Activated CD4-positive, alpha-beta T cell treated with anti-CD3 and anti-CD28 coated beads, Interleukin-2, amount 10 ng/mL, durations not matched to agents 7 days and 5 days (primary cell): ENCODE data around the gene TMEM167B. TPM values are rescaled to one million over a fixed set of nuclear protein-coding genes. Genes with fewer than 3 reads are reported as not detected.
A peak's percentile ranks its signal among the peaks of the same experiment; 100 is the strongest.

Experiments used
- CTCF ChIA-PET: fragments of 350-600 bp; sonication (Branson Sonifier 250); formaldehyde crosslinking; loops from one replicate; lab custom pipeline; 2021; ENCODE audit warnings: antibody characterized with exemption; lab: Charles Lee
- POLR2A ChIA-PET: fragments of 350-600 bp; sonication (Branson Sonifier 250); formaldehyde crosslinking; loops from one replicate; lab custom pipeline; 2021; ENCODE audit warnings: antibody characterized with exemption; lab: Charles Lee
- DNase-seq: peaks from one replicate; pipeline ENCODE4 v3.0.0-alpha.2; 2020
- H3K27ac Mint-ChIP-seq: one replicate; pipeline ENCODE4 v1.8.0; 2021; ENCODE audit warnings: mild to moderate bottlenecking, moderate library complexity, mixed read lengths
- H3K27me3 Mint-ChIP-seq: one replicate; pipeline ENCODE4 v1.8.0; 2021; ENCODE audit warnings: mixed read lengths
- H3K36me3 Mint-ChIP-seq: one replicate; pipeline ENCODE4 v1.8.0; 2021; ENCODE audit warnings: low read depth, mixed read lengths
- H3K4me1 Mint-ChIP-seq: one replicate; pipeline ENCODE4 v1.8.0; 2021; ENCODE audit warnings: mixed read lengths
- H3K4me3 Mint-ChIP-seq: one replicate; pipeline ENCODE4 v1.8.0; 2021; ENCODE audit warnings: mild to moderate bottlenecking, moderate library complexity, mixed read lengths
- H3K9me3 Mint-ChIP-seq: one replicate; pipeline ENCODE4 v1.8.0; 2021; ENCODE audit warnings: mixed read lengths
- total RNA-seq, 2 experiments: library from RNA; stranded (reverse); gene quantifications; one replicate each; pipeline ENCODE4 v1.2.3, GENCODE V29; 2021

TMEM167B gene
- total RNA-seq, 2 experiments from 2014 or later = 27.6 to 29.1 TPM

DNA sequence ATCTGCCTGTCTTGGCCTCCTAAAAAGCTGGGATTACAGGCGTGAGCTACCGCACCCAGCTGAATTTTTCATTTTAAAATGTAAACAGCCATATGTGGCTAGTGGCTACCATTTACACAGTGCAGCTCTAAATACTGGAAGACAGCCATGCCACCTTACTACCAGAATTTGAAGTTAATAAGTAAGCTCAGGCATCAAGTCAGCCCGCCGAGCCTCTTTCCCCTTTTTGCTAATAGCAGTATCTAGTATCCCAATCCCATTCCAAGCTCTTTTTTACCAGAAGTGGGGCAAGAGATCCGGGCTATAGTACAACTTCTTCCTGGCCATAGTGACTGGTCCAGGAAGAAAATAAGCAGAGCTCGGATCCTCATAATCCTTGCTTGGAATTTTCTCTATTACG is 29.9 kb upstream of the TMEM167B start:
- no peak for DNase-seq
- CTCF ChIA-PET = interaction anchor here (0.7 to 1.2 kb wide), 3 partner anchors 9 to 142 kb away, joined by 3 read pairs; partner anchors contain the start of gene WDR47
- no peaks in the 10 kb centered on the region for H3K4me1 Mint-ChIP-seq
- no peak overlapping the region for H3K4me3 Mint-ChIP-seq
- peaks cover 9% of the 10 kb centered on the region for H3K36me3 Mint-ChIP-seq
- POLR2A ChIA-PET = no interaction called here
- no peaks in the 10 kb centered on the region for H3K27me3 Mint-ChIP-seq
- H3K9me3 Mint-ChIP-seq = no peaks in the 10 kb centered on the region
- H3K27ac Mint-ChIP-seq = no peak overlapping the region

DNA sequence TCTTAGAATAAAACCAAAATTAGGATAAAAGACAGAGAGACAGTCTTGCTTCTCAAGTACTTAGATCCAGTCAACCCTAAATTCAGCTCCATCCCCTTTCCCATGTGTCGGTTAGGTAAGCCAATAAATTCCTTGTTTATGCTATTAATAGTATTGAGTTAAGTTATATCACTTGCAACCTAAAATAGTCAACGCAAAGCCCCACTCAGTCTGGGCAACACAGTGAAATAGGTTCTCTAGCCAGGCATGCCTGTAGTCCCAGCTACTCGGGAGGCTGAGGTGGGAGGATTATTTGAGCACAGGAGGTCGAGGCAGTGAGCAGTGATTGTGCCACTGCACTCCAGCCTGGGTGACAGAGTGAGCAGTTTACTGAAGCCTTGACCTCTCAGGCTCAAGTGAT is 29.4 kb upstream of the TMEM167B start:
- CTCF ChIA-PET = interaction anchor here (0.6 to 1.2 kb wide), 4 partner anchors 9 to 143 kb away, joined by 3 read pairs; partner anchors contain the start of gene WDR47
- H3K4me1 Mint-ChIP-seq = no peaks in the 10 kb centered on the region
- H3K4me3 Mint-ChIP-seq = no peak overlapping the region
- H3K36me3 Mint-ChIP-seq = peaks cover 9% of the 10 kb centered on the region
- H3K27ac Mint-ChIP-seq = no peak overlapping the region
- H3K27me3 Mint-ChIP-seq = no peaks in the 10 kb centered on the region
- H3K9me3 Mint-ChIP-seq = no peaks in the 10 kb centered on the region
- DNase-seq = no peak
- POLR2A ChIA-PET = no interaction called here

DNA sequence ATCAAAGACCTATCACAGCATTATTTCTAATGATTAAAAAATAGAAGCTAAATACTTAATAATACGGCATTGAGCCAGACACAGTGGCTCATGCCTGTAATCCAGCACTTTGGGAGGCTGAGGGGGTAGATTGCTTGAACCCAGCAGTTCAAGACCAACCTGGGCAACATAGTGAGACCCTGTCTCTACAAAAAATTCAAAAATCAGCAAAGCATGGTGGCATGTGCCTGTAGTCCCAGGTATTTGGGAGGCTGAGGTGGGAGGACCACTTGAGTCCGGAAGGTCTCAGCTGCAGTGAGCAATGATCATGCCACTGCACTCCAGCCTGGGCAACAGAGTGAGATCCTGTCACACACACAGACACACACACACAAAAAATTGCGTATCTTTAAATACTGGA is 25.4 kb upstream of the TMEM167B start:
- Mint-ChIP-seq H3K4me3 (no peak overlapping the region), H3K36me3 (peaks cover 12% of the 10 kb centered on the region), H3K4me1 (no peaks in the 10 kb centered on the region), H3K9me3 (no peaks in the 10 kb centered on the region), H3K27ac (no peak overlapping the region), H3K27me3 (no peaks in the 10 kb centered on the region)
- CTCF ChIA-PET = no interaction called here
- POLR2A ChIA-PET = no interaction called here
- no peak for DNase-seq

DNA sequence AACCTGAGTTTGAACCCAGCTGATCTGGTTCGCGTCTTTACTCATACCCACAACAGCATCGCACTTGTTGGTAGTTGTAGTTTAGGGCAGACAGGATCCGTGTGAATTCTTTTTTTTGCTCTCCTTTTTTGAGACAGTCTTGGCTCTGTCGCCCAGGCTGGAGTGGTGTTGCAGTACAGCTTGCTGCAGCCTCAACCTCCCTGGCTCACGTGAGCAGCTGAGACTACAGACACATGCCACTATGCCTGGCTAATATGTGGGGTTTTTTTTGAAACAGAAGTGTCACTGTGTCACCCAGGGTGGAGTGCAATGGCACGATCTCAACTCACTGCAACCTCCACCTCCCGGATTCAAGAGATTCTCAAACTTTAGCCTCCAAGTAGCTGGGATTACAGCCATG is 22.7 kb upstream of the TMEM167B start:
- DNase-seq = no peak
- Mint-ChIP-seq H3K27me3 (no peaks in the 10 kb centered on the region), H3K4me1 (no peaks in the 10 kb centered on the region), H3K4me3 (no peak overlapping the region), H3K27ac (no peak overlapping the region), H3K9me3 (no peaks in the 10 kb centered on the region), H3K36me3 (peaks cover 10% of the 10 kb centered on the region)
- ChIA-PET CTCF (interaction anchor here (0.6 to 2.2 kb wide), 4 partner anchors 9 to 71 kb away, joined by 3 to 9 read pairs (median 4); no protein-coding TSS in a partner anchor), POLR2A (no interaction called here)

DNA sequence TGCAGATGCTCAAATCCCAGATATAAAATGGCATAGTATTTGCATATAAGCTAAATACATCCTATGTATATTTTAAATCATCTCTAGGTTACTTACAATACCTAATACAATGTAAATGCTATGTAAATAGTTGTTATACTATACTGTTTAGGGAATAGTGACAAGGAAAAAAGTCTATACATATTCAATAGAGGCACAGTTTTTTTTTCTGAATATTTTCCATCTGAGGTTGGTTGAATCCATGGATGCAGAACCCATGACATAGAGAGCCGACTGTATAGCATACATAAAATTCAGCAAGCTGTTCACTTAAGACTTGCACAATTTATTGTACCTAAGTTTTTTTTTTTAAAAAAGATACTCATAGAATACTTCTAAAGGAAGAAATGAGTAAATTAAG is 21.3 kb upstream of the TMEM167B start:
- no peaks in the 10 kb centered on the region for H3K27me3 Mint-ChIP-seq
- H3K9me3 Mint-ChIP-seq = no peaks in the 10 kb centered on the region
- peaks cover 2% of the 10 kb centered on the region for H3K4me1 Mint-ChIP-seq
- H3K4me3 Mint-ChIP-seq = no peak overlapping the region
- peaks cover 14% of the 10 kb centered on the region for H3K36me3 Mint-ChIP-seq
- no peak for DNase-seq
- no peak overlapping the region for H3K27ac Mint-ChIP-seq
- ChIA-PET CTCF (interaction anchor here (0.6 to 1.6 kb wide), 2 partner anchors 9 to 113 kb away, joined by 3 to 4 read pairs; no protein-coding TSS in a partner anchor), POLR2A (no interaction called here)

- Mint-ChIP-seq H3K27me3 (no peaks in the 10 kb centered on the region), H3K4me3 (peak within 1 kb of the TSS; percentile 89), H3K4me1 (peaks cover 20% of the 10 kb centered on the region), H3K9me3 (no peaks in the 10 kb centered on the region), H3K36me3 (peaks cover 6% of the 10 kb centered on the region), H3K27ac (peak within 1 kb of the TSS; percentile 94)
- ChIA-PET POLR2A (interaction anchor here (0.8 kb wide), 1 partner anchor 24 kb away, joined by 4 read pairs; no protein-coding TSS in a partner anchor), CTCF (interaction anchor here (0.6 to 2.7 kb wide), 8 partner anchors 8 to 161 kb away, joined by 3 to 11 read pairs (median 4); a partner anchor contains a TSS)
- DNase-seq = peak; percentile 88
These were observed 14.8 kb upstream of the TMEM167B start, which contains the start of gene TAF13 for GRCh38 chr1:109075531-109076490. Gene TAF13, minus strand, starts transcription at chr1:109076003. Its CDS starts 56 bp downstream, at chr1:109075947.

DNA sequence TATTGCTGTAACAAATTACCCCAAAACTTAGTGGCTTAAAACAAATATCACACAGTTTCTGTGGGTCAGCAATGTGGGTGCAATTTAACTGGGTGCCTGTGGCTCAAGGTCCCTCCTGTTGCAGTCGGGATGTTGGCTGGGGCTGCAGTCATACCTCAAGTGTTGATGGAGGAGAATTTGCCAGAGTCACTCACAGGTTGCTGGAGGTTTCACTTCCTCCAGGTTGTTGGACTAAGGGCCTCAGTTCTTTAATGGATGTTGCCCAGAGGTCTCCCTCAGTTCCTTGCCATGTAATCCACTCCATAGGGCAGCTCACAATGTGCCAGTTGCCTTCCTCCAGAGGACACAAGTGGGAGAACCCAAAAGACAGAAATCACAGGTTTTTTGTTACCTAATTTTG is 12.2 kb upstream of the TMEM167B start:
- ChIA-PET POLR2A (interaction anchor here (0.7 kb wide), 1 partner anchor 14 kb away, joined by 3 read pairs; no protein-coding TSS in a partner anchor), CTCF (interaction anchor here (1.1 to 1.3 kb wide), 2 partner anchors 12 to 35 kb away, joined by 3 to 5 read pairs; partner anchors contain the start of genes ELAPOR1 and TMEM167B)
- H3K9me3 Mint-ChIP-seq = no peaks in the 10 kb centered on the region
- no peak overlapping the region for H3K4me3 Mint-ChIP-seq
- peaks cover 4% of the 10 kb centered on the region for H3K36me3 Mint-ChIP-seq
- peaks cover 20% of the 10 kb centered on the region for H3K4me1 Mint-ChIP-seq
- no peak for DNase-seq
- H3K27me3 Mint-ChIP-seq = no peaks in the 10 kb centered on the region
- no peak overlapping the region for H3K27ac Mint-ChIP-seq

DNA sequence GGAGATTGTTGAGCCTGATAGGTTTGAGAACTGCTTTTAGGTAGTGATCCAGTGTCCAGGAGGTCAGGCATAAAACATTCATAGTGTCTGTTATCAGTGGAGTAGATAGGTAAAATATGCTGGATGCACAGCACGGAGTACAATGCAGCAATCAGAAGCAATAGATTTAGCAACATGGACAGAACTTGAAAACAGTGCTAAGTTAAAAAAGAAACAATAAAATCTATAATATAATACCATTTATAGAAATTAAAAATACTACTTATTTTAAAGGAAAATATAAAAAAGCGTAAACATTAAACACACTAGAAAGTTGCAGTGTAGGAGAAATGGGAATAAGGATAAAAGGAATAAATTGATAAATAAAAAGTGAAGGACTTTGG is 11.3 kb upstream of the TMEM167B start:
- Mint-ChIP-seq H3K4me1 (peaks cover 18% of the 10 kb centered on the region), H3K36me3 (peaks cover 1% of the 10 kb centered on the region), H3K27ac (no peak overlapping the region), H3K9me3 (no peaks in the 10 kb centered on the region), H3K4me3 (no peak overlapping the region), H3K27me3 (no peaks in the 10 kb centered on the region)
- ChIA-PET CTCF (interaction anchor here (1.1 kb wide), 1 partner anchor 11 kb away, joined by 3 read pairs; the partner anchor contains the start of gene TMEM167B), POLR2A (no interaction called here)
- no peak for DNase-seq

GRCh38 chr1:109080441-109081082 is 10.0 kb upstream of the TMEM167B start:
- DNase-seq = no peak
- Mint-ChIP-seq H3K4me1 (peaks cover 16% of the 10 kb centered on the region), H3K9me3 (no peaks in the 10 kb centered on the region), H3K4me3 (no peak overlapping the region), H3K36me3 (no peaks in the 10 kb centered on the region), H3K27me3 (no peaks in the 10 kb centered on the region), H3K27ac (no peak overlapping the region)
- POLR2A ChIA-PET = interaction anchor here (0.7 kb wide), 1 partner anchor 410 kb away, joined by 3 read pairs; no protein-coding TSS in a partner anchor
- CTCF ChIA-PET = no interaction called here

- Mint-ChIP-seq H3K36me3 (no peaks in the 10 kb centered on the region), H3K27ac (no peak overlapping the region), H3K9me3 (no peaks in the 10 kb centered on the region), H3K27me3 (no peaks in the 10 kb centered on the region), H3K4me3 (no peak overlapping the region), H3K4me1 (peaks cover 7% of the 10 kb centered on the region)
- CTCF ChIA-PET = interaction anchor here (0.5 to 5.2 kb wide), 5 partner anchors 8 to 129 kb away, joined by 3 to 18 read pairs (median 3); no protein-coding TSS in a partner anchor
- DNase-seq = no peak
- POLR2A ChIA-PET = interaction anchor here (0.5 kb wide), 1 partner anchor 463 kb away, joined by 3 read pairs; no protein-coding TSS in a partner anchor
These were observed 7.1 kb upstream of the TMEM167B start for GRCh38 chr1:109083501-109083900.

GRCh38 chr1:109083923-109084322 is 6.6 kb upstream of the TMEM167B start:
- Mint-ChIP-seq H3K4me1 (peaks cover 7% of the 10 kb centered on the region), H3K36me3 (no peaks in the 10 kb centered on the region), H3K27ac (no peak overlapping the region), H3K4me3 (no peak overlapping the region), H3K9me3 (no peaks in the 10 kb centered on the region), H3K27me3 (no peaks in the 10 kb centered on the region)
- ChIA-PET POLR2A (no interaction called here), CTCF (interaction anchor here (1.0 to 5.2 kb wide), 4 partner anchors 8 to 16 kb away, joined by 3 to 18 read pairs (median 4); no protein-coding TSS in a partner anchor)
- no peak for DNase-seq
